Bronchial epithelial cell (primary cell): ENCODE data around the gene GSG1L. TPM values are rescaled to one million over a fixed set of nuclear protein-coding genes. Genes with fewer than 3 reads are reported as not detected.

Source experiments
- DNase-seq: peaks from one replicate; pipeline ENCODE4 v3.0.0-alpha.2; 2010; ENCODE audit warnings: low read depth
- FAIRE-seq: peaks from 2 replicates; lab custom pipeline; 2011; peaks lifted over from hg19 to GRCh38; lab: Jason Lieb, UNC
- H3K27me3 ChIP-seq: 2 replicates; pipeline ENCODE4 v1.5.1; 2011; ENCODE audit warnings: low read length; ENCODE audit not compliant: control insufficient read depth, insufficient read depth
- H3K36me3 ChIP-seq: 2 replicates; pipeline ENCODE4 v1.5.1; 2011; ENCODE audit warnings: low read length; ENCODE audit not compliant: control insufficient read depth, insufficient read depth
- H3K4me3 ChIP-seq: 2 replicates; pipeline ENCODE4 v1.5.1; 2011; ENCODE audit warnings: mild to moderate bottlenecking, low read depth, low read length, control low read depth
- CTCF ChIP-seq: IDR thresholded peaks from 2 replicates; pipeline ENCODE4 v1.5.1; 2011; ENCODE audit warnings: mild to moderate bottlenecking, moderate library complexity, low read length, control low read depth, inconsistent platforms; ENCODE audit not compliant: insufficient read depth, severe bottlenecking
- total RNA-seq: library from RNA; depleted of rRNA; stranded (reverse); fragments of >200 nt; gene quantifications from 2 replicates; pipeline ENCODE4 v1.2.1, GENCODE V29; 2014

The GSG1L gene
- total RNA-seq, 1 donor from 2014 or later: not detected

- H3K27me3 ChIP-seq: no peaks in the 10 kb centered on the region
- no peaks in the 10 kb centered on the region for H3K36me3 ChIP-seq
- FAIRE-seq: no peak
- H3K4me3 ChIP-seq: no peak overlapping the region
- DNase-seq: peak; percentile 5
- peak; percentile 36 for TF ChIP-seq CTCF
Measured at GRCh38 chr16:27867122-27868110, 196.1 kb downstream of the GSG1L start.

- FAIRE-seq: no peak
- no peak for DNase-seq
- no peaks in the 10 kb centered on the region for H3K27me3 ChIP-seq
- no peak for TF ChIP-seq CTCF
- no peak overlapping the region for H3K4me3 ChIP-seq
- H3K36me3 ChIP-seq: no peaks in the 10 kb centered on the region
Measured at GRCh38 chr16:27863377-27863776, 200.1 kb downstream of the GSG1L start.

GRCh38 chr16:27862953-27863352 is 200.6 kb downstream of the GSG1L start:
- Histone ChIP-seq H3K4me3 (no peak overlapping the region), H3K27me3 (no peaks in the 10 kb centered on the region), H3K36me3 (no peaks in the 10 kb centered on the region)
- DNase-seq (no peak), FAIRE-seq (no peak)
- no peak for TF ChIP-seq CTCF

- no peaks in the 10 kb centered on the region for H3K36me3 ChIP-seq
- no peaks in the 10 kb centered on the region for H3K27me3 ChIP-seq
- no peak for TF ChIP-seq CTCF
Measured at GRCh38 chr16:27860091-27860490, 203.4 kb downstream of the GSG1L start.

GRCh38 chr16:27859020-27859419 is 204.5 kb downstream of the GSG1L start:
- no peak overlapping the region for H3K4me3 ChIP-seq
- no peak for FAIRE-seq
- DNase-seq: no peak
- TF ChIP-seq CTCF: no peak
- no peaks in the 10 kb centered on the region for H3K27me3 ChIP-seq
- H3K36me3 ChIP-seq: no peaks in the 10 kb centered on the region

More at GRCh38 chr16:27860091-27860490, 203.4 kb downstream of the GSG1L start:
- FAIRE-seq (no peak), DNase-seq (no peak)
- no peak overlapping the region for H3K4me3 ChIP-seq

GRCh38 chr16:27853651-27854050 is 209.9 kb downstream of the GSG1L start:
- FAIRE-seq (no peak), DNase-seq (no peak)
- TF ChIP-seq CTCF: no peak
- Histone ChIP-seq H3K4me3 (no peak overlapping the region), H3K36me3 (no peaks in the 10 kb centered on the region), H3K27me3 (no peaks in the 10 kb centered on the region)
